SU-DHL-6 (cell line): ENCODE data around the gene NDUFS6.

Experiments
- CTCF ChIP-seq: fragments of 200-600 bp; sonication (generic); IDR thresholded peaks from one replicate; pipeline ENCODE4 v1.5.1; 2017; ENCODE audit warnings: antibody characterized with exemption, mild to moderate bottlenecking, low read length, moderate library complexity; ENCODE audit not compliant: insufficient read depth, poor library complexity, severe bottlenecking
- EZH2phosphoT487 ChIP-seq: fragments of 200-600 bp; sonication (generic), shearing (Covaris generic); conservative IDR thresholded peaks from 2 replicates; pipeline ENCODE4 v1.6.1; 2018; ENCODE audit warnings: mild to moderate bottlenecking, antibody characterized with exemption, low read length, moderate library complexity, mixed read lengths

- no peak for TF ChIP-seq CTCF
- no peak for TF ChIP-seq EZH2phosphoT487
These were observed 14.4 kb upstream of the NDUFS6 start for GRCh38 chr5:1786621-1787471.
